ENCODE data around the gene BTBD2. TPM values are rescaled to one million over a fixed set of nuclear protein-coding genes. Genes with fewer than 3 reads are reported as not detected.
"Not testable (repeated sequence)": the region's sequence is repeated elsewhere in the genome, so short reads cannot be mapped to it uniquely, and the experiment has no call there.

Gene BTBD2
- total and polyA plus RNA-seq, 7 donors = 31.9 to 82.8 (median 46.2) TPM

DNA sequence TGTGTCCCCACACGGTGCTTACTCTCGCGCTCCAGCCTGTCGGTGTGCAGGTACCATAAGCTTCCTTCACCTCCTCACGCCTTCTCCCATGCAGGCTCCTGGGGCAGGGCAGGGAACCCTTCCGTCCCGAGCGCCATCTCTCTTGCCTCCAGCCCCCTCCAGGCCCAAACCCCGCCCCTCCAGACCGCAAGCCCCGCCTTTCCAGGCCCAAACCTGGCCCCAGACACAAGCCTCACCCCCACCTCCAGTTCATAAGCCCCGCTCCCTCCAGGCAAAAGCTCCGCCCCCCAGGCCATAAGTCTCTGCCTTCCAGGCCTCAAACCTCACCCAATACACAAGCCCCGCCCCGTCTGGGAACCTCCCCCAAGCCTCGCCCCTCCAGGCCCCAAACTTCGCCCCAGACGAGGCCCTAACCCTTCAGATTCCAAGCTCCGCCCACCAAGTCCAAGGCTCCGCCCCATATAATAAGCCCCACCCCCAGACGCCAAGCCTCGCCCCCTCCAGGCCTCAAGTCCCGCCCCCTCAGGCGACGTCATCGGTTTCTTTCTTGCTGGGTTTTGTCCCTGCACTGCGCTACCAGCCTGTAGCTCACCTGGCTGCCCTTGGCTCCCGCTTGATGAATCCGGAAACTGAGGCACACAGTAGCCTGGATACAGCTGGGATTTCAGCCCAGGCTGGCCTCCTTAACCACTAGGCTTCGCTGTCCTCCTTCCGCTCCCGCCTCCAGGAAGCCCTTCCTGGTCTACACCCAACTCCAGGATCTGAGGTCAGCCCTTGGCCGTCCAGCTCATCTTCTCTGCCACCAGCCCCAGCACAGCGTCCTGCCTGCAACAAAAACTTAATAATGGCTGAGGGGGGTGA is 19.4 kb upstream of the BTBD2 start:
- Histone ChIP-seq H3K27me3 (no peaks in the 10 kb centered on the region), H3K36me3 (peaks cover 11 to 22% (median 18%) of the 10 kb centered on the region in 4 donors), H3K27ac (peak overlapping the region; percentile 9 to 95 (median 92)), H3K4me1 (peaks cover 0 to 61% (median 33%) of the 10 kb centered on the region in 4 donors), H3K4me3 (no peak overlapping the region), H3K9me3 (peaks cover 0 to 3% (median 0%) of the 10 kb centered on the region in 4 donors)
- TF ChIP-seq POLR2AphosphoS5 (IDR thresholded peaks at IDR 0.05) (no peak), EP300 (IDR thresholded peaks at IDR 0.05) (no peak)
- DNase-seq = peak; percentile 74
- 30 to 41% methylated on average over 34 of the region's 34 CpGs for WGBS, 2 donors
- intact Hi-C loops (cut with DNase I) = no loop called here

DNA sequence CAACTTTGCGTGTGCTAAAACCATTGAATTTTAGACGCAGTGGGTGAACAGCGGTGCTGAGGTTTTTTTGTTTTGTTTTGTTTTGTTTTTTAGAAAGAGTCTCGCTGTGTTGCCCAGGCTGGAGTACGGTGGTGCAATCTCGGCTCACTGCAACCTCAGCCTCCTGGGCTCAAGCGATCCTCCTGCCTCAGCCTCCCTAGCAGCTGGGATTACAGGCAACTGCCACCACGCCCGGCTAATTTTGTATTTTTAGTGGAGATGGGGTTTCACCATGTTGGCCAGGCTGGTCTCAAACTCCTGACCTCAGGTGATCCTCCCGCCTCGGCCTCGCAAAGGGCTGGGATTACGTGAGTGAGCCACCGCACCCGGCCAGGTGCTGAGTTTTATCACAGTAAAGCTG is 18.7 kb upstream of the BTBD2 start:
- intact Hi-C loops (cut with DNase I); H3K9me3 ChIP-seq; H3K27me3 ChIP-seq; DNase-seq; H3K4me3 ChIP-seq: not testable (repeated sequence)
- H3K27ac ChIP-seq = peak overlapping the region; percentile 9 to 95 (median 92)
- peaks cover 4 to 15% (median 11%) of the 10 kb centered on the region in 4 donors for H3K36me3 ChIP-seq
- WGBS, 2 donors = 50 to 80% methylated on average over 15 of the region's 15 CpGs
- peaks cover 0 to 60% (median 31%) of the 10 kb centered on the region in 4 donors for H3K4me1 ChIP-seq

DNA sequence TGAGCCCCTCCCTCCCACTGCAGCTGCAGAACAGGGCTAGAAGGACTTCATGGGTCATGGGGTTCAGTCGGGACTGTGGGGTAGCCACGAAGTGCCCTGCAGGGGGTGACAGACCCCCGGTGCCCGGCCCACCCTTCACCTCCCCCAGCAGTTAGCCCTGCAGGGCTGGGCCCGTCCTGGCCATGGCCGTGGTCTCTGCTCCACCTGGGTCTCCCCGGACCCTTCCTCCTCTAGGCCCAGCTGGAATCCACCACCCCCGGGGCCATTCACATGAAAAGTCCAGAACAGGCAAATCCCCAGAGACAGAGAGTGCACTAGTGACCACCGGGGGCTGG is 18.3 kb upstream of the BTBD2 start:
- Histone ChIP-seq H3K9me3 (peaks cover 0 to 3% (median 0%) of the 10 kb centered on the region in 4 donors), H3K4me1 (peaks cover 0 to 65% (median 34%) of the 10 kb centered on the region in 4 donors), H3K27me3 (no peaks in the 10 kb centered on the region), H3K4me3 (no peak overlapping the region), H3K27ac (peak overlapping the region; percentile 90 to 95 (median 94)), H3K36me3 (peaks cover 0 to 10% (median 7%) of the 10 kb centered on the region in 4 donors)
- peak; percentile 66 for DNase-seq
- TF ChIP-seq EP300 (IDR thresholded peaks at IDR 0.05) = no peak
- no peak for TF ChIP-seq POLR2A (IDR thresholded peaks at IDR 0.05)
- TF ChIP-seq, protein P1, sequence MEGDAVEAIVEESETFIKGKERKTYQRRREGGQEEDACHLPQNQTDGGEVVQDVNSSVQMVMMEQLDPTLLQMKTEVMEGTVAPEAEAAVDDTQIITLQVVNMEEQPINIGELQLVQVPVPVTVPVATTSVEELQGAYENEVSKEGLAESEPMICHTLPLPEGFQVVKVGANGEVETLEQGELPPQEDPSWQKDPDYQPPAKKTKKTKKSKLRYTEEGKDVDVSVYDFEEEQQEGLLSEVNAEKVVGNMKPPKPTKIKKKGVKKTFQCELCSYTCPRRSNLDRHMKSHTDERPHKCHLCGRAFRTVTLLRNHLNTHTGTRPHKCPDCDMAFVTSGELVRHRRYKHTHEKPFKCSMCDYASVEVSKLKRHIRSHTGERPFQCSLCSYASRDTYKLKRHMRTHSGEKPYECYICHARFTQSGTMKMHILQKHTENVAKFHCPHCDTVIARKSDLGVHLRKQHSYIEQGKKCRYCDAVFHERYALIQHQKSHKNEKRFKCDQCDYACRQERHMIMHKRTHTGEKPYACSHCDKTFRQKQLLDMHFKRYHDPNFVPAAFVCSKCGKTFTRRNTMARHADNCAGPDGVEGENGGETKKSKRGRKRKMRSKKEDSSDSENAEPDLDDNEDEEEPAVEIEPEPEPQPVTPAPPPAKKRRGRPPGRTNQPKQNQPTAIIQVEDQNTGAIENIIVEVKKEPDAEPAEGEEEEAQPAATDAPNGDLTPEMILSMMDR (IDR thresholded peaks at IDR 0.05) = no peak
- TF ChIP-seq POLR2AphosphoS5 (IDR thresholded peaks at IDR 0.05) = no peak
- WGBS, 2 donors = 70 to 76% methylated on average over 9 of the region's 9 CpGs
- intact Hi-C loops (cut with DNase I) = no loop called here

DNA sequence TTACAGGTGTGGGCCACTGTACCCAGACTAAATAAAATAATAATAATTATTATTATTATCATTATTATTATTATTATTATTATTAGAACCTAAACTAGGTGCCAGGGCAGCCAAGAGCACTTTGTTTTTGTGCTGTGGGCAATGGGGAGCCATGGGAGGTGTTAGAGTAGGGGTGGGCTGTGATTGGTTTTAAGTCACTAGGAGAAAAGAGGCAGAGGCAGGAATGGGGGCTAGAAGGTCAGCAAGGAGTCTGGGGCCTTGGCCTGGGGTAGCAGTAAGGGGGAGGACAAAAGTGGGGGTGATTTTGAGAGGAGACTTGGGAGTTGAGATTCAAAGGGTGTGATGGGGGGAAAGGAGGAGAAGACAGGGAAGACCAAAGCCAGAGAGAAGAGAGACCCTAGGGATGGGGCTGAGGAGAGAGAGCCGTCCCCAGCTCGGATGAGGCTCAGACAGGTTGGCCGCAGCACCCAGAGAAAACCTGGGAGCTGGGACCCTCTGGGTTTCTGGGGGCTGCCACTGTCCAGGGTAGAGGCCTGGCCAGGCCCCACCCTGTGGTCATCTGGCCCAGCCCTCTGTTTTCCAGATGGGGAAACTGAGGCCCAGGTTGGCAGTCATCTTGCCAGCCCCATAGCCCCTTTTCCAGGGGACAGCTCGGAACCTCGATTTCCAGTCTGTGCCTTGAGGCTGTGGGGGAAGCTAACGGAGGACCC is 17.8 kb upstream of the BTBD2 start:
- Histone ChIP-seq H3K27me3 (no peaks in the 10 kb centered on the region), H3K36me3 (peaks cover 0 to 5% (median 2%) of the 10 kb centered on the region in 4 donors), H3K4me1 (peaks cover 0 to 65% (median 39%) of the 10 kb centered on the region in 4 donors), H3K4me3 (no peak overlapping the region), H3K9me3 (peaks cover 0 to 3% (median 0%) of the 10 kb centered on the region in 4 donors), H3K27ac (peak overlapping the region; percentile 90 to 95 (median 94))
- TF ChIP-seq EP300 (IDR thresholded peaks at IDR 0.05) = no peak
- intact Hi-C loops (cut with DNase I) = no loop called here
- 90 to 92% methylated on average over 6 of the region's 6 CpGs for WGBS, 2 donors
- no peak for DNase-seq

DNA sequence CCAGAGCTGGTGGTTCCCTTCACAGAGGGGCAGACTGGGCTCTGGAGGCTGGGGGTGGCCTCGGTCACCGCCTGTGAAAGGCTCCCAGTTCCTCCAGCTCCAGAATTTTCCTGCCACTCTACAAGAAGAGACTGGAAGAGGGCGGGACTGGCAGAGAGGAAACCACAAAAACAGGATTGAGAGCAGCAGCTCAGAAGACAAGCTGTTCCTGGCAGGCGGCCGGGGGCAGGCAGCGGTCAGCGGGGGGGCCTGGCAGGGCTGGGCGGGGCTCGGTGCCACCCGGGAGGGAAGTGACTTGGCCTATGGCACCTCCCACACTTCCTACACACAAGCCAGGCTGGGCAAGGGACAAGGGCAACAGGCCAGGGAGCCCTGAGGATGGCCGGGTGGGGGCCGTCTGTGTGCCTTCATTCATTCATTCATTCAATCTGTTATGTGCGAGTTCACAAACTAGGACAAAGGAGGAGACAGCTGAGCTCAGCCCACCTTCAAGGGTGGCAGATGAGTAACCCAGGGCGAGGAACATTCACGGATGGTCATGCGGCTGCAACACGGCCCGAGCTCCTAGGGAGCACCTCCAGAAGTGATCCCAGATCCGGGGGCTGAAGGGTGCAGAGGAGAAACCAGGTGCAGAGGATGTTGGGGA is 16.9 kb upstream of the BTBD2 start:
- 3 to 7% methylated on average over 19 of the region's 19 CpGs for WGBS, 2 donors
- DNase-seq = peak; percentile 98
- no peaks in the 10 kb centered on the region for H3K27me3 ChIP-seq
- peak overlapping the region in 2 of 4 donors; percentile 25 to 30 for H3K4me3 ChIP-seq
- no peaks in the 10 kb centered on the region for H3K36me3 ChIP-seq
- intact Hi-C loops (cut with DNase I) = no loop called here
- peaks cover 0 to 3% (median 0%) of the 10 kb centered on the region in 4 donors for H3K9me3 ChIP-seq
- TF ChIP-seq, protein P1 (IDR thresholded peaks at IDR 0.05) = no peak
- TF ChIP-seq EP300 (IDR thresholded peaks at IDR 0.05) = peak; percentile 54 to 97 (median 86)
- TF ChIP-seq POLR2AphosphoS5 (IDR thresholded peaks at IDR 0.05) = peak; percentile 82 to 92 (median 92)
- TF ChIP-seq POLR2A (IDR thresholded peaks at IDR 0.05) = peak in 1 of 2 donors; percentile 37
- H3K4me1 ChIP-seq = peaks cover 0 to 65% (median 40%) of the 10 kb centered on the region in 4 donors
- peak overlapping the region; percentile 90 to 95 (median 94) for H3K27ac ChIP-seq

All from sigmoid colon (tissue), 7 donors.